HepG2 (cell line): ENCODE results near the gene DOCK10.

Experiments
- CCAR2 ChIP-seq: fragments of 200-400 bp; formaldehyde crosslinking; optimal IDR thresholded peaks from 2 replicates; pipeline ENCODE3; 2018; ENCODE audit warnings: low read depth, mild to moderate bottlenecking, low read length, moderate library complexity
- CEBPG ChIP-seq: IDR thresholded peaks from 2 replicates; pipeline ENCODE4 v1.6.1; 2016
- CTCF ChIP-seq: sonication (generic); formaldehyde crosslinking; IDR thresholded peaks from 2 replicates; pipeline ENCODE4 v1.5.0; 2020; ENCODE audit warnings: mild to moderate bottlenecking, missing genetic modification reagents, moderate library complexity
- PBX3 ChIP-seq: sonication (generic); formaldehyde crosslinking; IDR thresholded peaks from 2 replicates; pipeline ENCODE4 v1.8.1; 2023; ENCODE audit warnings: missing genetic modification reagents, inconsistent platforms, borderline replicate concordance
- RBM39 ChIP-seq: fragments of 200-400 bp; formaldehyde crosslinking; IDR thresholded peaks from one replicate; pipeline ENCODE4 v1.6.1; 2018; ENCODE audit warnings: antibody characterized with exemption, mild to moderate bottlenecking, low read depth, low read length; ENCODE audit not compliant: poor library complexity, severe bottlenecking
- TARDBP ChIP-seq: sonication (generic); formaldehyde crosslinking; IDR thresholded peaks from 2 replicates; pipeline ENCODE4 v1.8.0; 2022; ENCODE audit warnings: mild to moderate bottlenecking, missing genetic modification reagents
- WIZ ChIP-seq: sonication (generic); formaldehyde crosslinking; IDR thresholded peaks from 2 replicates; pipeline ENCODE4 v1.5.1; 2020; ENCODE audit warnings: mild to moderate bottlenecking, missing genetic modification reagents
- ZFP36 ChIP-seq: fragments of 150-350 bp; IDR thresholded peaks from 2 replicates; pipeline ENCODE4 v1.6.1; 2018; ENCODE audit warnings: borderline replicate concordance, low read length, low read depth; ENCODE audit not compliant: partially characterized antibody

DNA sequence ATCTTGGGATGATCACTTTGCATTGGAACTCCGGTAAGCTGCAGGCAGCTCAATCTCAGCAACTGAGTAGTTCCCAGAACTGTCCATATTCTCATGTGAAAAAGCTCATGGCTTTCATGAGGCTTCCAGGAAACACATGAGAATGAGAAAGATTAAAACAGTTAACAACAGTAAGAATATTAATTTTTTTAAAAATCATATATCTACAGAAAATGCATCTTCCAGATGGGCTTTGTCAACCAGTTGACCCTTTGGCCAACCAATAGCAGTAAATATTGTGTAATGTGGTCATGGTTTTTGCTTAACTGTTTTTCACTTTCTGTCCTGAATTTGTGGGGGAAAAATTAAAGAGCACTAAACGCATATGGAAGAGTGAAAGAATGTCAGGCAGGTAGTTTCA, 194.9 kb downstream of the DOCK10 start:
- TF ChIP-seq TARDBP (CRISPR knock-in tag) (no peak), CEBPG (CRISPR knock-in tag) (no peak), ZFP36 (no peak), WIZ (no peak), CTCF (no peak), RBM39 (no peak), CCAR2 (no peak), PBX3 (CRISPR knock-in tag) (no peak)
